Measurements from ENCODE around the gene MEX3D. TPM values are rescaled to one million over a fixed set of nuclear protein-coding genes. Genes with fewer than 3 reads are reported as not detected.
A peak's percentile ranks its signal among the peaks of the same experiment; 100 is the strongest.

Gene MEX3D
- total and polyA plus RNA-seq, 2 of the 4 experiments (the other 2 are of a cell fraction), result 9.1 to 9.6 TPM

DNA sequence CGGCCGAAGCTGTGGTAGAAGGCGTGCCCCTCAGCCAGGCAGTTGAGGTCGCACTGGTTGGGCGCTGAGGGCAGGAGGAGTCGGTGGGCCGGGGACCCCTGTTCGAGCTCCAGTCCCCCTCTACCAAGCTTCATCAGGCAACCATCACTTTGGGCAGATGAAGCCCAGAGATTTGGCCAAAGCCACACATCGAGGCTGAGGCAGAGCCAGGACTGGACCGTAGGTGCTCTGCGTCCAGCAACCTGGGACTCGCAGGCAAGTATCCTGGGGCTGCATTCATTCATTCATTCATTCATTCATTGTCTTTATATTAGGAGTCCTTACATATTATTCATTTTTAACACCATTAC lies 59.6 kb downstream of the MEX3D start:
- POLR2A ChIA-PET (ENCODE audit: unreplicated experiment), result no interaction called here
- 80% methylated on average over 1 of the region's 12 CpGs; no CpG with 5 or more reads in 1 of the 2 experiments for WGBS, 2 experiments (ENCODE audit: extremely low coverage in 2 of 2, insufficient read length in 1 of 2)

More for the DNA sequence above, 59.6 kb downstream of the MEX3D start:
- Histone ChIP-seq H3K56ac (ENCODE audit: extremely low read depth, insufficient read depth, low read length) (no peak overlapping the region), H4K8ac (ENCODE audit: low read depth in 2 of 2, low read length in 2 of 2) (peak overlapping the region in 1 of 2 experiments; percentile 45; a peak in 2 of 4 replicates), H3K4ac (ENCODE audit: low read depth, low read length) (no peak overlapping the region), H2BK5ac (ENCODE audit: low read depth, low read length, poor library complexity, severe bottlenecking) (no peak overlapping the region), H2BK120ac (ENCODE audit: low read depth, low read length) (no peak overlapping the region), H3K14ac (replicated peaks; ENCODE audit: low read depth, low read length) (no peak overlapping the region), H3K79me1 (ENCODE audit: low read depth in 1 of 2, low read length in 2 of 2) (peaks cover 4 to 15% of the 10 kb centered on the region in 2 experiments; a peak in 1 of 4 replicates), H3K4me1 (ENCODE audit: control insufficient read depth, insufficient read depth, low read length) (peaks cover 9% of the 10 kb centered on the region), H3K27me3 (ENCODE audit: control insufficient read depth, insufficient read depth, low read length) (peaks cover 3% of the 10 kb centered on the region; the same call in 1 of the 2 replicates), H3K9me1 (ENCODE audit: insufficient read depth, low read length) (no peaks in the 10 kb centered on the region; the same call in 1 of the 2 replicates), H3K4me3 (ENCODE audit: insufficient read depth, low read depth, low read length) (no peak overlapping the region), H3K9me3 (ENCODE audit: control insufficient read depth, insufficient read depth, low read length) (no peaks in the 10 kb centered on the region), H3K9ac (ENCODE audit: low read depth, low read length) (no peak overlapping the region), H3K27ac (ENCODE audit: insufficient read depth, low read length) (no peak overlapping the region), H2BK15ac (ENCODE audit: low read depth, low read length) (no peak overlapping the region), H3K4me2 (ENCODE audit: low read depth, low read length) (peak overlapping the region; percentile 29; the same call in 1 of the 2 replicates), H3K23ac (ENCODE audit: low read depth, low read length) (no peak overlapping the region), H2AK9ac (replicated peaks; ENCODE audit: low read depth, low read length, poor library complexity) (no peak overlapping the region), H4K91ac (ENCODE audit: insufficient read depth, low read depth, low read length) (no peak overlapping the region), H2AFZ (replicated peaks; ENCODE audit: low read length, poor library complexity) (peak overlapping the region; percentile 68), H2BK20ac (ENCODE audit: low read depth, low read length) (no peak overlapping the region), H4K5ac (ENCODE audit: low read depth, low read length) (no peak overlapping the region), H4K20me1 (ENCODE audit: insufficient read depth, low read length) (no peaks in the 10 kb centered on the region; the same call in 1 of the 2 replicates), H3K36me3 (ENCODE audit: control insufficient read depth, insufficient read depth, low read length) (peaks cover 13% of the 10 kb centered on the region), H3K18ac (ENCODE audit: low read depth, low read length) (no peak overlapping the region), H2AK5ac (ENCODE audit: low read depth, low read length) (peak overlapping the region; percentile 76; the same call in 1 of the 2 replicates)
- TF ChIP-seq, protein P1, sequence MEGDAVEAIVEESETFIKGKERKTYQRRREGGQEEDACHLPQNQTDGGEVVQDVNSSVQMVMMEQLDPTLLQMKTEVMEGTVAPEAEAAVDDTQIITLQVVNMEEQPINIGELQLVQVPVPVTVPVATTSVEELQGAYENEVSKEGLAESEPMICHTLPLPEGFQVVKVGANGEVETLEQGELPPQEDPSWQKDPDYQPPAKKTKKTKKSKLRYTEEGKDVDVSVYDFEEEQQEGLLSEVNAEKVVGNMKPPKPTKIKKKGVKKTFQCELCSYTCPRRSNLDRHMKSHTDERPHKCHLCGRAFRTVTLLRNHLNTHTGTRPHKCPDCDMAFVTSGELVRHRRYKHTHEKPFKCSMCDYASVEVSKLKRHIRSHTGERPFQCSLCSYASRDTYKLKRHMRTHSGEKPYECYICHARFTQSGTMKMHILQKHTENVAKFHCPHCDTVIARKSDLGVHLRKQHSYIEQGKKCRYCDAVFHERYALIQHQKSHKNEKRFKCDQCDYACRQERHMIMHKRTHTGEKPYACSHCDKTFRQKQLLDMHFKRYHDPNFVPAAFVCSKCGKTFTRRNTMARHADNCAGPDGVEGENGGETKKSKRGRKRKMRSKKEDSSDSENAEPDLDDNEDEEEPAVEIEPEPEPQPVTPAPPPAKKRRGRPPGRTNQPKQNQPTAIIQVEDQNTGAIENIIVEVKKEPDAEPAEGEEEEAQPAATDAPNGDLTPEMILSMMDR (conservative IDR thresholded peaks at IDR 0.05; ENCODE audit: low read depth, low read length), result no peak
- TF ChIP-seq MAZ (IDR thresholded peaks at IDR 0.05; ENCODE audit: borderline replicate concordance, low read depth, low read length) (no peak), RFX5 (IDR thresholded peaks at IDR 0.05; ENCODE audit: low read depth, low read length) (no peak), FOS (IDR thresholded peaks at IDR 0.05; ENCODE audit: low read depth, low read length) (no peak), SMC3 (IDR thresholded peaks at IDR 0.05; ENCODE audit: low read depth, low read length) (no peak), CHD1 (IDR thresholded peaks at IDR 0.05; ENCODE audit: low read depth, low read length) (no peak), MXI1 (IDR thresholded peaks at IDR 0.05; ENCODE audit: borderline replicate concordance, low read depth, low read length) (no peak), CEBPB (IDR thresholded peaks at IDR 0.05; ENCODE audit: low read depth, low read length) (no peak), MAFK (IDR thresholded peaks at IDR 0.05; ENCODE audit: low read depth, low read length) (no peak), RCOR1 (IDR thresholded peaks at IDR 0.05; ENCODE audit: insufficient replicate concordance, low read length) (no peak), BHLHE40 (IDR thresholded peaks at IDR 0.05; ENCODE audit: low read depth, low read length) (no peak), RAD21 (IDR thresholded peaks at IDR 0.05; ENCODE audit: low read length) (no peak), NFE2L2 (IDR thresholded peaks at IDR 0.05; ENCODE audit: low read depth, low read length) (no peak), POLR2A (IDR thresholded peaks at IDR 0.05; ENCODE audit: low read depth, low read length) (no peak)
- TF ChIP-seq, protein P2, sequence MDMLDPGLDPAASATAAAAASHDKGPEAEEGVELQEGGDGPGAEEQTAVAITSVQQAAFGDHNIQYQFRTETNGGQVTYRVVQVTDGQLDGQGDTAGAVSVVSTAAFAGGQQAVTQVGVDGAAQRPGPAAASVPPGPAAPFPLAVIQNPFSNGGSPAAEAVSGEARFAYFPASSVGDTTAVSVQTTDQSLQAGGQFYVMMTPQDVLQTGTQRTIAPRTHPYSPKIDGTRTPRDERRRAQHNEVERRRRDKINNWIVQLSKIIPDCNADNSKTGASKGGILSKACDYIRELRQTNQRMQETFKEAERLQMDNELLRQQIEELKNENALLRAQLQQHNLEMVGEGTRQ (IDR thresholded peaks at IDR 0.05; ENCODE audit: low read depth, low read length), result no peak
- TF ChIP-seq, protein P3, sequence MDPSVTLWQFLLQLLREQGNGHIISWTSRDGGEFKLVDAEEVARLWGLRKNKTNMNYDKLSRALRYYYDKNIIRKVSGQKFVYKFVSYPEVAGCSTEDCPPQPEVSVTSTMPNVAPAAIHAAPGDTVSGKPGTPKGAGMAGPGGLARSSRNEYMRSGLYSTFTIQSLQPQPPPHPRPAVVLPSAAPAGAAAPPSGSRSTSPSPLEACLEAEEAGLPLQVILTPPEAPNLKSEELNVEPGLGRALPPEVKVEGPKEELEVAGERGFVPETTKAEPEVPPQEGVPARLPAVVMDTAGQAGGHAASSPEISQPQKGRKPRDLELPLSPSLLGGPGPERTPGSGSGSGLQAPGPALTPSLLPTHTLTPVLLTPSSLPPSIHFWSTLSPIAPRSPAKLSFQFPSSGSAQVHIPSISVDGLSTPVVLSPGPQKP (IDR thresholded peaks at IDR 0.05; ENCODE audit: borderline replicate concordance, low read depth, low read length), result no peak
- intact Hi-C loops (cut with micrococcal nuclease), result no loop called here
- CTCF ChIA-PET, result no interaction called here
- in situ Hi-C loops (cut with MboI; ENCODE audit: low sequenced_read_pairs), result no loop called here
- BruUV-seq (replicated peaks), result no TSS peak
- ATAC-seq (ENCODE audit: low read depth) (no peak), DNase-seq (no peak)
- dilution Hi-C loops (cut with HindIII; ENCODE audit: low sequenced_read_pairs, unreplicated experiment), result no loop called here

Data from IMR-90 (cell line).